HG03045 (cell line): ENCODE data around the gene RTN4.
"Not testable (repeated sequence)": the region's sequence is repeated elsewhere in the genome, so short reads cannot be mapped to it uniquely, and the experiment has no call there.

ENCODE experiments used
- ATAC-seq: cut with Tn5 transposase; IDR thresholded peaks from one replicate; pipeline ENCODE4 v1.9.1; 2021; ENCODE audit warnings: mild to moderate bottlenecking, moderate library complexity; ENCODE audit not compliant: unreplicated experiment

Gene RTN4

GRCh38 chr2:55050100-55050994 lies at the start of gene RTN4:
RTN4 (minus strand) TSS chr2:55050451; CDS start chr2:55050300, 151 bp downstream.
- peak; percentile 90 for ATAC-seq

- ATAC-seq, result no peak
Observed at GRCh38 chr2:55099493-55099877, 49.2 kb upstream of the RTN4 start.

GRCh38 chr2:55097461-55098410 lies 47.5 kb upstream of the RTN4 start:
- ATAC-seq, result no peak

GRCh38 chr2:55097082-55097460 lies 46.8 kb upstream of the RTN4 start:
- ATAC-seq, result no peak

- no peak for ATAC-seq
Observed at GRCh38 chr2:55096586-55096985, 46.3 kb upstream of the RTN4 start.

- ATAC-seq, result no peak
Observed at GRCh38 chr2:55093381-55093780, 43.1 kb upstream of the RTN4 start.

GRCh38 chr2:55092439-55092838 lies 42.2 kb upstream of the RTN4 start:
- ATAC-seq, result no peak

GRCh38 chr2:55091681-55092080 lies 41.4 kb upstream of the RTN4 start:
- ATAC-seq, result not testable (repeated sequence)

GRCh38 chr2:55090702-55091101 lies 40.5 kb upstream of the RTN4 start:
- ATAC-seq, result no peak

- no peak for ATAC-seq
Observed at GRCh38 chr2:55089726-55090125, 39.5 kb upstream of the RTN4 start.

- no peak for ATAC-seq
Observed at GRCh38 chr2:55088400-55088799, 38.1 kb upstream of the RTN4 start.

- ATAC-seq, result no peak
Observed at GRCh38 chr2:55087936-55088335, 37.7 kb upstream of the RTN4 start.

- no peak for ATAC-seq
Observed at GRCh38 chr2:55087501-55087900, 37.2 kb upstream of the RTN4 start.

- no peak for ATAC-seq
Observed at GRCh38 chr2:55085113-55086040, 35.1 kb upstream of the RTN4 start.

- no peak for ATAC-seq
Observed at GRCh38 chr2:55084641-55085040, 34.4 kb upstream of the RTN4 start.

GRCh38 chr2:55080204-55080738 lies 30.0 kb upstream of the RTN4 start:
- ATAC-seq, result no peak

- no peak for ATAC-seq
Observed at GRCh38 chr2:55078956-55079355, 28.7 kb upstream of the RTN4 start.

GRCh38 chr2:55076721-55077120 lies 26.5 kb upstream of the RTN4 start:
- ATAC-seq, result no peak

- not testable (repeated sequence) for ATAC-seq
Observed at GRCh38 chr2:55076019-55076418, 25.8 kb upstream of the RTN4 start.
